OCI-LY3 (cell line): ENCODE data around the gene PRPF6.
A peak's percentile ranks its signal among the peaks of the same experiment; 100 is the strongest.

Source experiments
- H2AFZ ChIP-seq: fragments of 200-600, 300-600 bp; shearing (Covaris generic); 2 replicates; pipeline ENCODE4 v1.6.0; 2014; ENCODE audit warnings: antibody characterized with exemption, low read depth, low read length
- H3K27ac ChIP-seq: fragments of 200-600, 300-600 bp; sonication (generic); 2 replicates; pipeline ENCODE4 v1.5.1; 2014; ENCODE audit warnings: mild to moderate bottlenecking, low read length, moderate library complexity, mixed read lengths
- H3K27me3 ChIP-seq: fragments of 200-600, 300-600 bp; sonication (generic); 2 replicates; pipeline ENCODE4 v1.6.1; 2014; ENCODE audit warnings: low read depth, low read length, mixed read lengths
- H3K36me3 ChIP-seq: fragments of 200-600, 300-600 bp; sonication (generic); replicated peaks from 2 replicates; pipeline ENCODE3; 2014; ENCODE audit warnings: low read depth, low read length, mixed read lengths
- H3K4me1 ChIP-seq: fragments of 300-600, 200-600 bp; sonication (generic); 2 replicates; pipeline ENCODE4 v1.6.1; 2014; ENCODE audit warnings: low read length, mixed read lengths
- H3K4me2 ChIP-seq: fragments of 200-600, 300-600 bp; sonication (generic); 2 replicates; pipeline ENCODE4 v1.6.1; 2014; ENCODE audit warnings: low read length, mixed read lengths
- H3K4me3 ChIP-seq: fragments of 300-600, 200-600 bp; sonication (generic); 2 replicates; pipeline ENCODE4 v1.5.1; 2014; ENCODE audit warnings: antibody characterized with exemption, mild to moderate bottlenecking, low read length, moderate library complexity
- H3K79me2 ChIP-seq: fragments of 300-600, 200-600 bp; shearing (Covaris generic); 2 replicates; pipeline ENCODE4 v1.6.1; 2014; ENCODE audit warnings: mild to moderate bottlenecking, low read length, mixed read lengths
- H3K9ac ChIP-seq: fragments of 300-600, 200-600 bp; shearing (Covaris generic); 2 replicates; pipeline ENCODE4 v1.6.0; 2014; ENCODE audit warnings: mild to moderate bottlenecking, low read length, moderate library complexity
- H3K9me3 ChIP-seq: fragments of 200-600, 300-600 bp; shearing (Covaris generic); 2 replicates; pipeline ENCODE4 v1.6.1; 2014; ENCODE audit warnings: low read length, mixed read lengths; ENCODE audit not compliant: insufficient read depth
- H4K20me1 ChIP-seq: fragments of 200-600, 300-600 bp; sonication (generic); 2 replicates; pipeline ENCODE4 v1.6.1; 2016; ENCODE audit warnings: low read length, mixed read lengths; ENCODE audit not compliant: insufficient read depth
- CTCF ChIP-seq: fragments of 200-600, 300-600 bp; sonication (generic); IDR thresholded peaks from 2 replicates; pipeline ENCODE4 v1.5.1; 2014; ENCODE audit warnings: antibody characterized with exemption, low read length, low read depth
- EZH2phosphoT487 ChIP-seq: fragments of 200-600 bp; shearing (Covaris generic); IDR thresholded peaks from 2 replicates; pipeline ENCODE4 v1.6.1; 2018; ENCODE audit warnings: antibody characterized with exemption, mixed run types, low read depth

PRPF6 gene

DNA sequence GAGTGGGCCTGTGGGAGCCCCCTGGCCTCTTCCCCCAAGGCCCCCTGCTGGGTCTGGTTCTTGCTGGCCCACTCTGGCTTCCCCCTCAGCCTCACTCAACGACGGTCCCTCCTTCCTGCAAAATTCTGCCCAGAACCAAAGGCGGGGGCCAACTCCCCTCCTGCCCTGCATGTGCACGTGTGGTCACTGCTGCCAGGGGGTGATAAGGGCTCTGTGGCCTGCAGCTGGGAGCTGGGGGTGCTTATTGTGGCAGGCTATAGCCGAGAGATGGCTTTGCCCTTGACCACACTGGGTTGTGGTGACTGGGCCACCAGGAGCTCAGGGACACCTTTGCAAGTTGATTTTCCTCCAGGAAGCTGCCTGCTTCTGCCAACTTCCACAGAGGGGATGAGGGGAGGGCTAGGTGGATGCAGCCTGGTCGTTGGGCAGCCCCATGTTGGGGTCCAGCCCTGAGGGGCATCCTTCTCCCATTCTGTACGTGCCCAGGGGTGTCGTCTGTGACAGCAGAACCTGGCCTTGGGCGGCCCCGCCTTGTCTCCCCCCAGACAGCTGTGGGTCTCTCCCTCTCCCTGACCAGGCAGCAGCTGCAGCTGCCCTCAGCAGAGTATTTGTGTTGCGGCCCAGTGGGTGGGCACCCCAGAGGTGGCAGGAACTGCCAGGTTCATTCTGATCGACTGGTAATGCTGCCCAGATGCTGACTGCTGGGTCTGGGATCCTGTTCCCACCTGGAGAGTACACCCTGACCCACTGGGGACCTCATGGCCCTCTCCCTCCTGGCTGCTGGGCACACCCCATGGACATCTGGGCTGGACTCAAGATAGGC is 87.7 kb downstream of the PRPF6 start:
- H3K27ac ChIP-seq = no peak overlapping the region
- H3K79me2 ChIP-seq = no peaks in the 10 kb centered on the region
- no peaks in the 10 kb centered on the region for H3K9me3 ChIP-seq
- TF ChIP-seq EZH2phosphoT487 (no peak), CTCF (no peak)
- H4K20me1 ChIP-seq = no peaks in the 10 kb centered on the region
- peaks cover 12% of the 10 kb centered on the region for H3K4me1 ChIP-seq
- H3K36me3 ChIP-seq = peaks cover 8% of the 10 kb centered on the region
- no peak overlapping the region for H3K9ac ChIP-seq
- H2AFZ ChIP-seq = no peak overlapping the region
- H3K4me3 ChIP-seq = no peak overlapping the region
- peaks cover 4% of the 10 kb centered on the region; the same call in 1 of the 2 replicates for H3K27me3 ChIP-seq
- no peak overlapping the region for H3K4me2 ChIP-seq

- Histone ChIP-seq H3K36me3 (peaks cover 10% of the 10 kb centered on the region), H3K9me3 (no peaks in the 10 kb centered on the region), H4K20me1 (no peaks in the 10 kb centered on the region), H3K27ac (no peak overlapping the region), H3K4me1 (peaks cover 6% of the 10 kb centered on the region; the same call in 1 of the 2 replicates), H3K4me3 (no peak overlapping the region), H3K79me2 (no peaks in the 10 kb centered on the region), H3K27me3 (peaks cover 4% of the 10 kb centered on the region; the same call in 1 of the 2 replicates), H2AFZ (no peak overlapping the region), H3K9ac (no peak overlapping the region), H3K4me2 (no peak overlapping the region)
- no peak for TF ChIP-seq EZH2phosphoT487
- TF ChIP-seq CTCF = no peak
These were observed 88.3 kb downstream of the PRPF6 start for GRCh38 chr20:64069209-64069613.

DNA sequence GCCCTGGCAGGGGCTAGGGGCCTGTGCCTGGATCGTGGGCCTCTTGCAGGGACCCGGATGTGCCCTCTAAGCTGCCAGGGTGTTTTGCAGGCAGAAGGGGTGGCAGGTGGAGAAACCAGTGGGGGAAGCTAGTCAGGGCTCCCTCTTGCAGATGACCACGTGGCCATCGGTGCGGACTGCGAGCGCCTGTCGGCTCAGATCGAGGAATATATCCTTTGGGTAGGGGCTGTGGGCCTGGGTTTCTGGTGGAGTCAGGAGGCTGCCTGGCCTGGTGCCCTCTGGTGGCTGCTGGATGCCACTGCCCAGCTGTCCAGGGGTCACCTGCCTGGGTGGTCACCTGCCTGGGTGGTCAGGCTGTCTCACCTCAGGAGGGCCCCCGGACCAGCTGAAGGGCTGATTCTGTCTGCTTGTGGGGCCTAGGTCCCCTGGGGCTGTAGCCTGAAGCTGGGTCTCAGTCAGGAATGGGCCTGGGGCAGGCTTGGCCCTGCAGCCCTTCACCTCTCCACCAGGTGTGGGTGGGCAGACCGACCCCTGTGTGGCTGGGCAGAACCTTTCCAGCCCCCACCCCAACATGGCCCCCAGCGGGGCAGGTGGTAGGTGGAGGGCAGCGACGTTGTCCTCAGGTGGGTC is 88.8 kb downstream of the PRPF6 start:
- TF ChIP-seq CTCF = peak; percentile 75
- no peak for TF ChIP-seq EZH2phosphoT487
- peaks cover 10% of the 10 kb centered on the region for H3K36me3 ChIP-seq
- H3K9me3 ChIP-seq = no peaks in the 10 kb centered on the region
- no peak overlapping the region for H3K9ac ChIP-seq
- H4K20me1 ChIP-seq = no peaks in the 10 kb centered on the region
- H3K79me2 ChIP-seq = no peaks in the 10 kb centered on the region
- H3K4me2 ChIP-seq = no peak overlapping the region
- H3K27me3 ChIP-seq = peaks cover 4% of the 10 kb centered on the region; the same call in 1 of the 2 replicates
- H3K27ac ChIP-seq = no peak overlapping the region
- no peak overlapping the region for H3K4me3 ChIP-seq
- H3K4me1 ChIP-seq = peaks cover 6% of the 10 kb centered on the region; the same call in 1 of the 2 replicates
- H2AFZ ChIP-seq = no peak overlapping the region
